Left colon (tissue), 2 donors: ENCODE measurements around the gene ARL5A. TPM values are rescaled to one million over a fixed set of nuclear protein-coding genes. Genes with fewer than 3 reads are reported as not detected.

Experiments used
- ATAC-seq: fragments of 200-7000 bp; cut with Tn5 transposase; one replicate; pipeline ENCODE4 v1.9.1; 2020; ENCODE audit warnings: mild to moderate bottlenecking, moderate library complexity
- DNase-seq, 2 donors: peaks; one replicate each; pipeline ENCODE4 v3.0.0-alpha.2; 2020
- intact Hi-C, 2 donors: fragments of 100-400 bp; cut with DNase I in 1 of 2; cut with micrococcal nuclease in 1 of 2; formaldehyde crosslinking; loops; one replicate each; pipeline versions ENCODE4 v1.11.2 to v1.14.0; 2022; cut with DNase I, micrococcal nuclease
- total RNA-seq, 2 donors: library from RNA; stranded (reverse); fragmentation: NEBNext Ultra II Directional; extraction: Animal tissue kit (Norgen Biotek cat#: 25700); gene quantifications; one replicate each; pipeline ENCODE4 v1.2.1, GENCODE V29; 2021
- donor health status: DM: no; HTN: no; CAD: no.
- donor health status: DM: yes; HTN: yes; CAD: no.

The ARL5A gene
- total RNA-seq, 2 donors from 2014 or later: 39.3 to 40.9 TPM

- DNase-seq (no peak), ATAC-seq (no peak)
Measured at GRCh38 chr2:151842830-151843690, 14.8 kb upstream of the ARL5A start.

GRCh38 chr2:151841047-151841424, 12.8 kb upstream of the ARL5A start:
- ATAC-seq: no peak
- DNase-seq: no peak
- intact Hi-C loops: no loop called here

More at GRCh38 chr2:151842830-151843690, 14.8 kb upstream of the ARL5A start:
- intact Hi-C loops: no loop called here

GRCh38 chr2:151840216-151841046, 12.2 kb upstream of the ARL5A start:
- no peak for ATAC-seq
- no peak for DNase-seq
- intact Hi-C loops: no loop called here

- ATAC-seq: no peak
- intact Hi-C loops: no loop called here
Measured at GRCh38 chr2:151837926-151838325, 9.7 kb upstream of the ARL5A start.

GRCh38 chr2:151833984-151834383, 5.8 kb upstream of the ARL5A start:
- DNase-seq (no peak), ATAC-seq (no peak)
- intact Hi-C loops: no loop called here

More at GRCh38 chr2:151837926-151838325, 9.7 kb upstream of the ARL5A start:
- DNase-seq: no peak

- ATAC-seq (no peak), DNase-seq (no peak)
- intact Hi-C loops: no loop called here
Measured at GRCh38 chr2:151830961-151831360, 2.7 kb upstream of the ARL5A start.

GRCh38 chr2:151828890-151829324, 686 bp upstream of the ARL5A start:
- DNase-seq: no peak
- intact Hi-C loops: no loop called here

GRCh38 chr2:151827564-151828142, 568 bp downstream of the ARL5A start:
- ATAC-seq: peak; percentile 26
- intact Hi-C loops: no loop called here
- DNase-seq: peak; percentile 27 to 29

More at GRCh38 chr2:151828890-151829324, 686 bp upstream of the ARL5A start:
- no peak for ATAC-seq

- ATAC-seq (no peak), DNase-seq (no peak)
- intact Hi-C loops: no loop called here
Measured at GRCh38 chr2:151826737-151827157, 1.5 kb downstream of the ARL5A start.

GRCh38 chr2:151824886-151825285, 3.3 kb downstream of the ARL5A start:
- DNase-seq: no peak
- ATAC-seq: no peak
- intact Hi-C loops: no loop called here

GRCh38 chr2:151823651-151824050, 4.6 kb downstream of the ARL5A start:
- DNase-seq (no peak), ATAC-seq (no peak)
- intact Hi-C loops: no loop called here

- intact Hi-C loops: no loop called here
- DNase-seq (no peak), ATAC-seq (no peak)
Measured at GRCh38 chr2:151819920-151820319, 8.3 kb downstream of the ARL5A start.

GRCh38 chr2:151817929-151818328, 10.3 kb downstream of the ARL5A start:
- no peak for DNase-seq
- no peak for ATAC-seq
- intact Hi-C loops: no loop called here

- peak; percentile 85 for ATAC-seq
- no peak for DNase-seq
- intact Hi-C loops: no loop called here
Measured at GRCh38 chr2:151816843-151817242, 11.4 kb downstream of the ARL5A start.

- no peak for ATAC-seq
- intact Hi-C loops: no loop called here
- DNase-seq: no peak
Measured at GRCh38 chr2:151815821-151816489, 12.3 kb downstream of the ARL5A start.

GRCh38 chr2:151810489-151810888, 17.7 kb downstream of the ARL5A start:
- DNase-seq (no peak), ATAC-seq (peak; percentile 54)
- intact Hi-C loops: no loop called here

- no peak for DNase-seq
- ATAC-seq: no peak
- intact Hi-C loops: no loop called here
Measured at GRCh38 chr2:151809073-151809383, 19.2 kb downstream of the ARL5A start.

- intact Hi-C loops: no loop called here
- ATAC-seq: no peak
- no peak for DNase-seq
Measured at GRCh38 chr2:151808258-151809072, 19.8 kb downstream of the ARL5A start.
